ENCODE results near the gene PLEKHG1.

PLEKHG1 gene

GRCh38 chr6:150590446-150590845 is 9.2 kb upstream of the PLEKHG1 start:
- DNase-seq, result no peak

- DNase-seq, result no peak
Observed at GRCh38 chr6:150592377-150592995, 7.2 kb upstream of the PLEKHG1 start.

- DNase-seq, result no peak
Observed at GRCh38 chr6:150593119-150593518, 6.6 kb upstream of the PLEKHG1 start.

- no peak for DNase-seq
Observed at GRCh38 chr6:150596439-150596838, 3.2 kb upstream of the PLEKHG1 start.

- DNase-seq, result no peak
Observed at GRCh38 chr6:150598401-150598800, 1.3 kb upstream of the PLEKHG1 start.

- DNase-seq, result no peak
Observed at GRCh38 chr6:150598858-150599198, 857 bp upstream of the PLEKHG1 start.

- DNase-seq, result no peak
Observed at GRCh38 chr6:150600010-150600300, 270 bp downstream of the PLEKHG1 start.

GRCh38 chr6:150600301-150601017 is 774 bp downstream of the PLEKHG1 start:
- peak; percentile 88 for DNase-seq

GRCh38 chr6:150601439-150601838 is 1.8 kb downstream of the PLEKHG1 start:
- DNase-seq, result no peak

GRCh38 chr6:150603176-150603575 is 3.5 kb downstream of the PLEKHG1 start:
- no peak for DNase-seq

- no peak for DNase-seq
Observed at GRCh38 chr6:150604467-150604866, 4.8 kb downstream of the PLEKHG1 start.

- no peak for DNase-seq
Observed at GRCh38 chr6:150605333-150605732, 5.6 kb downstream of the PLEKHG1 start.

GRCh38 chr6:150606168-150606591 is 6.5 kb downstream of the PLEKHG1 start:
- DNase-seq, result no peak

GRCh38 chr6:150606647-150607328 is 7.1 kb downstream of the PLEKHG1 start:
- DNase-seq, result no peak

GRCh38 chr6:150607329-150607650 is 7.6 kb downstream of the PLEKHG1 start:
- no peak for DNase-seq

GRCh38 chr6:150610584-150610983 is 10.9 kb downstream of the PLEKHG1 start:
- DNase-seq, result no peak

GRCh38 chr6:150613269-150613668 is 13.6 kb downstream of the PLEKHG1 start:
- no peak for DNase-seq

- DNase-seq, result no peak
Observed at GRCh38 chr6:150615967-150616366, 16.3 kb downstream of the PLEKHG1 start.

- DNase-seq, result no peak
Observed at GRCh38 chr6:150616586-150616985, 16.9 kb downstream of the PLEKHG1 start.

GRCh38 chr6:150617062-150617461 is 17.4 kb downstream of the PLEKHG1 start:
- no peak for DNase-seq

GRCh38 chr6:150617496-150618460 is 18.1 kb downstream of the PLEKHG1 start:
- no peak for DNase-seq

- DNase-seq, result no peak
Observed at GRCh38 chr6:150619275-150619674, 19.6 kb downstream of the PLEKHG1 start.

GRCh38 chr6:150620244-150620643 is 20.6 kb downstream of the PLEKHG1 start:
- DNase-seq, result no peak
